MM.1S (cell line): ENCODE data around the gene SDC1.

ENCODE experiments used
- DNase-seq: peaks from one replicate; pipeline ENCODE4 v3.0.0-alpha.2; 2015
- H2AFZ ChIP-seq: fragments of 300-600 bp; sonication (generic); 2 replicates; pipeline ENCODE4 v1.6.0; 2016; ENCODE audit warnings: antibody characterized with exemption, low read length
- H3F3A ChIP-seq: fragments of 300-600 bp; sonication (generic); 2 replicates; pipeline ENCODE4 v1.6.1; 2016; ENCODE audit warnings: mild to moderate bottlenecking, antibody characterized with exemption, low read length, moderate library complexity, mixed read lengths; ENCODE audit not compliant: insufficient read depth
- H3K27ac ChIP-seq: fragments of 300-600 bp; sonication (generic); 2 replicates; pipeline ENCODE4 v1.5.1; 2016; ENCODE audit warnings: mild to moderate bottlenecking, low read length
- H3K27me3 ChIP-seq: fragments of 300-600 bp; sonication (generic); replicated peaks from 2 replicates; pipeline ENCODE4 v1.6.0; 2016; ENCODE audit warnings: low read length; ENCODE audit not compliant: insufficient read depth
- H3K36me3 ChIP-seq: fragments of 300-600 bp; sonication (generic); replicated peaks from 2 replicates; pipeline ENCODE4 v1.6.1; 2016; ENCODE audit warnings: mild to moderate bottlenecking, low read length, mixed read lengths; ENCODE audit not compliant: insufficient read depth
- H3K4me1 ChIP-seq: fragments of 300-600 bp; sonication (generic); 2 replicates; pipeline ENCODE4 v1.6.1; 2016; ENCODE audit warnings: low read length, mixed read lengths
- H3K4me2 ChIP-seq: fragments of 300-600 bp; sonication (generic); 2 replicates; pipeline ENCODE4 v1.6.0; 2016; ENCODE audit warnings: low read depth, low read length
- H3K4me3 ChIP-seq: fragments of 300-600 bp; sonication (generic); 2 replicates; pipeline ENCODE4 v1.5.1; 2016; ENCODE audit warnings: low read length, mixed read lengths
- H3K79me2 ChIP-seq: fragments of 300-600 bp; sonication (generic); 2 replicates; pipeline ENCODE4 v1.6.1; 2016; ENCODE audit warnings: mixed run types, low read length, mixed read lengths
- H3K9ac ChIP-seq: fragments of 300-600 bp; sonication (generic); 2 replicates; pipeline ENCODE4 v1.6.1; 2016; ENCODE audit warnings: low read length, mixed read lengths
- H3K9me2 ChIP-seq: fragments of 300-600 bp; sonication (generic); replicated peaks from 2 replicates; pipeline ENCODE4 v1.6.1; 2016; ENCODE audit warnings: mild to moderate bottlenecking, low read length, mixed read lengths; ENCODE audit not compliant: insufficient read depth
- H3K9me3 ChIP-seq: fragments of 300-600 bp; sonication (generic); replicated peaks from 2 replicates; pipeline ENCODE4 v1.6.1; 2016; ENCODE audit warnings: mild to moderate bottlenecking, low read length, mixed read lengths; ENCODE audit not compliant: insufficient read depth
- H4K20me1 ChIP-seq: fragments of 300-600 bp; sonication (generic); 2 replicates; pipeline ENCODE4 v1.6.1; 2016; ENCODE audit warnings: mild to moderate bottlenecking, low read length, moderate library complexity, mixed read lengths; ENCODE audit not compliant: insufficient read depth
- EZH2 ChIP-seq: fragments of 300-600 bp; sonication (generic); optimal IDR thresholded peaks from 2 replicates; pipeline ENCODE3; 2017; ENCODE audit warnings: low read depth, mild to moderate bottlenecking, antibody characterized with exemption, low read length, mixed read lengths
- EZH2phosphoT487 ChIP-seq: fragments of 300-600 bp; sonication (generic); IDR thresholded peaks from 2 replicates; pipeline ENCODE4 v1.6.1; 2018; ENCODE audit warnings: antibody characterized with exemption, low read length
- TF ChIP-seq, protein P1 (sequence below): fragments of 300-600 bp; sonication (generic); IDR thresholded peaks from 2 replicates; pipeline ENCODE4 v1.5.1; 2016; ENCODE audit warnings: antibody characterized with exemption, low read length, mixed read lengths

The SDC1 gene

DNA sequence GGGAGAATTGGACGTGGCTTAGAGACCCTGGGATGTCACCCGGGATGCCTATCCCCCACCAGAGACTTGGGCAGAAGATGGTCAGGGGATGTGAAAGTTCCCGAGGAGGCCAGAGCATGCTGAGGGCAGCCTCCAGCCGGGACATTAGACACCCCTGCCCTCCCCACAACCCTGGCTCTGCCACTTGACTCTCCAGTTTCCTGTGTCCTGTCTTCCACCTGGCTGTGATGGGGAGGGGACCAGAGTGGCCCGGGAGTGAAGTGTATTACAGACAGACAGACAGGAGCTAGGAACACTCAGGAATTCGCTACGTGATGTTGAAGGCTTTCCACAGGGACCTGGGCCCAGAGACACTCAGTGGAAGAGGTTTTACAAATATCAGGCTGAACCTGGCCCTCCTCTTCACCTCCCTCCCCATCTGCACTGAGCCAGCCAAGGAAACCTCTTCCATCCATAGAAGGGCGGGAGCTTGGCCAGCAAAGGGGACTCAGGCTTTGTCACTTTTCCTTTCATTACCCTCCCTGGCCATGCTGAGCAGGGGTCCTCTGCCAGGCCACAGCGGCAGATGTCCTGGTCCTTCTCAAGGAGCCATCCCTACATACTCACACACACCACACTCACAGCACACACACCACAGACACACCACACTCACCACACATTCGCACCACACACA, 60.7 kb downstream of the SDC1 start:
- H3K27me3 ChIP-seq, result no peaks in the 10 kb centered on the region
- TF ChIP-seq, protein P1, sequence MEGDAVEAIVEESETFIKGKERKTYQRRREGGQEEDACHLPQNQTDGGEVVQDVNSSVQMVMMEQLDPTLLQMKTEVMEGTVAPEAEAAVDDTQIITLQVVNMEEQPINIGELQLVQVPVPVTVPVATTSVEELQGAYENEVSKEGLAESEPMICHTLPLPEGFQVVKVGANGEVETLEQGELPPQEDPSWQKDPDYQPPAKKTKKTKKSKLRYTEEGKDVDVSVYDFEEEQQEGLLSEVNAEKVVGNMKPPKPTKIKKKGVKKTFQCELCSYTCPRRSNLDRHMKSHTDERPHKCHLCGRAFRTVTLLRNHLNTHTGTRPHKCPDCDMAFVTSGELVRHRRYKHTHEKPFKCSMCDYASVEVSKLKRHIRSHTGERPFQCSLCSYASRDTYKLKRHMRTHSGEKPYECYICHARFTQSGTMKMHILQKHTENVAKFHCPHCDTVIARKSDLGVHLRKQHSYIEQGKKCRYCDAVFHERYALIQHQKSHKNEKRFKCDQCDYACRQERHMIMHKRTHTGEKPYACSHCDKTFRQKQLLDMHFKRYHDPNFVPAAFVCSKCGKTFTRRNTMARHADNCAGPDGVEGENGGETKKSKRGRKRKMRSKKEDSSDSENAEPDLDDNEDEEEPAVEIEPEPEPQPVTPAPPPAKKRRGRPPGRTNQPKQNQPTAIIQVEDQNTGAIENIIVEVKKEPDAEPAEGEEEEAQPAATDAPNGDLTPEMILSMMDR, result no peak
- TF ChIP-seq EZH2phosphoT487 (no peak), EZH2 (no peak)
- no peak for DNase-seq
- H3K9ac ChIP-seq, result no peak overlapping the region
- H3K9me3 ChIP-seq, result no peaks in the 10 kb centered on the region
- H3K4me3 ChIP-seq, result no peak overlapping the region
- H2AFZ ChIP-seq, result no peak overlapping the region
- H3K79me2 ChIP-seq, result no peaks in the 10 kb centered on the region
- no peaks in the 10 kb centered on the region for H4K20me1 ChIP-seq
- H3F3A ChIP-seq, result no peaks in the 10 kb centered on the region
- H3K36me3 ChIP-seq, result no peaks in the 10 kb centered on the region
- no peaks in the 10 kb centered on the region for H3K9me2 ChIP-seq
- H3K27ac ChIP-seq, result no peak overlapping the region
- peaks cover 6% of the 10 kb centered on the region for H3K4me1 ChIP-seq
- H3K4me2 ChIP-seq, result no peak overlapping the region

DNA sequence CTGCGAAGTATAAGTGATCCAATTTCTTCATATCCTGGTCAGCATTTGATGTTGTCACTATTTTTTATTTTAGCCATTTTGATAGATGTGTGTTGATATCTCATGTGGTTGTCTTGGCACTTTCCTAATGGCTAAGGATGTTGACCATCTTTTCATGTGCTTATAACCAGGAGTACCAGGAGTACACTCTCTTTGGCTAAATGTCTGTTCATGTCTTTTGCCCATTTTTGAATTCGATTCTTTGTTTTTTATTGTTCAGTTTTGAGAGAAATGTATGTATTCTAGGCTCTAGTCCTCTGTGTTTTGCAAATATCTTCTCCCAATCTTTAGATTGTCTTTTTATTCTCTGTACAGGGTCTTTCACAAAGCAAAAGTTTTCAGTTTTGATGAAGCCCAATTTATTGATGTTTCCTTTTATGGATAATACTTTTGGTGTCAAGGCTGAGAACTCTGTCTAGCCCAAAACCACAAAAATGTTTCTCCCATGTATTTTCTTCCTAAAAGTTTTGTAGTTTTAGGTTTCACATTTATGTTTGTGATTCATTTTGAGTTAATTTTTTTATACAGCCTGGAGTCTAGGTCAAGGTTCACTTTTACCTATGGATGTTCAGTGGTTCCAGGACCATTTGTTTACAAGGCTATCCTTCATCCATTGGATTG, 65.4 kb downstream of the SDC1 start:
- TF ChIP-seq EZH2phosphoT487, result no peak
- TF ChIP-seq, protein P1, result no peak
- TF ChIP-seq EZH2, result no peak
- no peak for DNase-seq
- H3K9me2 ChIP-seq, result no peaks in the 10 kb centered on the region
- H3K27me3 ChIP-seq, result no peaks in the 10 kb centered on the region
- H3K9me3 ChIP-seq, result no peaks in the 10 kb centered on the region
- no peak overlapping the region for H3K4me3 ChIP-seq
- H3K27ac ChIP-seq, result no peak overlapping the region
- no peaks in the 10 kb centered on the region for H4K20me1 ChIP-seq
- no peak overlapping the region for H2AFZ ChIP-seq
- no peak overlapping the region for H3K4me2 ChIP-seq
- H3K36me3 ChIP-seq, result no peaks in the 10 kb centered on the region
- no peak overlapping the region for H3K9ac ChIP-seq
- peaks cover 13% of the 10 kb centered on the region for H3K4me1 ChIP-seq
- no peaks in the 10 kb centered on the region for H3K79me2 ChIP-seq
- H3F3A ChIP-seq, result no peaks in the 10 kb centered on the region; the same call in none of the 2 replicates

DNA sequence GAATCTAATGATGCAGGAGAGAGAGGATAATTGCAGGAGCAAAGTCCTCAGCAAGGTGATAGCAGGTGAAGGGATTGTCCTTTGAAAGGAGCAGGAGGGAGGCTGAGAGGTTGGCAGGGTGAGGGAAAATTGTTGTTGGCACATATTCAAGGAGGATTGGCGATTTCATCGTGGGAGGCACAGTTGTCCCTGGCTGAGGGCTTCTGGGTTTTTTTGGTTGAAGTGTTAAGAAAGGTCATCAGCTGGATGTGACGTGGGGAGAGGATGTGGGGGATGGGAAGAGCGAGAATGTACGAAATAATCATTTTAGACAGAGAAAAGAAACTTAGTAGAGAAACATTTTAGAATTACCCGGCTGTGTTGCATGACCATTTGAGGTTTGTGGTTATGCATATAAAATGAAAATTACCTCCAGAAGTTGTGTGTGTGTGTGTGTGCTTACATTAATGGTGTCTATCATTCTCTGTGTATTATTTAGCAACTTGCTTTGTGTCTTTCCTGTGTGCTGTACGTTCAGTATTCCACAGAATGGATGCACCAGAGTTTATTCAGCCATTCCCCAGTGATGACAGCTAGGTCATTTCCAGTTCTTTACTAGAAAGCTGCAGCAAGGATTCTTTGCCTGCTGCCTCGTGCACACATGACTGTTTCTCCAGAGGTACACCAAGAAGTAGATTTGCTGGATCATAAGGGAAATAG, 67.6 kb downstream of the SDC1 start:
- H3K9me3 ChIP-seq, result no peaks in the 10 kb centered on the region
- no peaks in the 10 kb centered on the region for H4K20me1 ChIP-seq
- no peak overlapping the region for H3K4me3 ChIP-seq
- H2AFZ ChIP-seq, result 0 out of 2 replicates have a peak overlapping the region, but pooled peaks have one; percentile 1
- H3K9ac ChIP-seq, result no peak overlapping the region
- no peaks in the 10 kb centered on the region; the same call in none of the 2 replicates for H3F3A ChIP-seq
- no peaks in the 10 kb centered on the region for H3K79me2 ChIP-seq
- DNase-seq, result peak; percentile 49
- peak overlapping the region; percentile 43 for H3K4me2 ChIP-seq
- no peaks in the 10 kb centered on the region for H3K9me2 ChIP-seq
- no peaks in the 10 kb centered on the region for H3K36me3 ChIP-seq
- no peak overlapping the region for H3K27ac ChIP-seq
- TF ChIP-seq, protein P1, result no peak
- no peak for TF ChIP-seq EZH2phosphoT487
- no peak for TF ChIP-seq EZH2
- peaks cover 14% of the 10 kb centered on the region for H3K4me1 ChIP-seq
- no peaks in the 10 kb centered on the region for H3K27me3 ChIP-seq
